Ovary (tissue), 3 donors: ENCODE measurements around the gene NAT16.

Source experiments
- CTCF ChIP-seq, 3 donors: fragments of 450-650 bp in 2 of 3; fragments of 200-600 bp in 1 of 3; IDR thresholded peaks; one replicate each; pipeline versions ENCODE4 v1.5.1 to v1.8.0; 2016 to 2022; ENCODE audit warnings: antibody characterized with exemption in 3 of 3, mild to moderate bottlenecking in 1 of 3
- EP300 ChIP-seq: sonication (generic); formaldehyde crosslinking; IDR thresholded peaks from one replicate; pipeline ENCODE4 v1.6.1; 2017; ENCODE audit warnings: antibody characterized with exemption
- donor health status: DM: no; HTN: no; CAD: no.

- TF ChIP-seq CTCF (IDR thresholded peaks at IDR 0.05) = no peak
- TF ChIP-seq EP300 = no peak
These were observed 42.4 kb downstream of the NAT16 start for GRCh38 chr7:101137651-101138212.
